NCI-H345 treated with DMSO at 0.1 percent for 48 hours (cell line): ENCODE measurements around the gene THEM4.
"Not testable (repeated sequence)": the region's sequence is repeated elsewhere in the genome, so short reads cannot be mapped to it uniquely, and the experiment has no call there.

ENCODE experiments used
- DNase-seq: peaks from one replicate; lab custom pipeline; 2025; ENCODE audit not compliant: unreplicated experiment; lab: John Stamatoyannopoulos, UW

The THEM4 gene

DNA sequence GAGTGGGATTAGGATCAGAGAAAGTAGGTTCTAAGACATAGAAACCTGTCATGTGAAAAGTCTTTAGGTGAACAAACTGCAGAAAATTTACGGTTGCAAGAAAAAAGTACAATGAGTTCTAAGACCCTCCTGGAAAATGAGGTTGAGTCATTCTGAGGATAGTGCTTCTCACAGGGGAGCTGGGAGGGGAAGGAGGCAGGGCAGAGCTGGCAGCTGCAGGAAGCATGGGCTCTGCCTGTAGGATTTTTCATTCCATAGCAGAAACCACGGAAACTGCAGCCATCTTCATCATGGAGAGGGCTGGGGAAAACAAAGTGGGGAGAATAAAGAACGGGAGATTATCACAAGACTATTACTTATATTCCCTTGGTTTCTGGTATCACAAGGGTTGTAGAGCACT is 25.8 kb upstream of the THEM4 start:
- DNase-seq = no peak

DNA sequence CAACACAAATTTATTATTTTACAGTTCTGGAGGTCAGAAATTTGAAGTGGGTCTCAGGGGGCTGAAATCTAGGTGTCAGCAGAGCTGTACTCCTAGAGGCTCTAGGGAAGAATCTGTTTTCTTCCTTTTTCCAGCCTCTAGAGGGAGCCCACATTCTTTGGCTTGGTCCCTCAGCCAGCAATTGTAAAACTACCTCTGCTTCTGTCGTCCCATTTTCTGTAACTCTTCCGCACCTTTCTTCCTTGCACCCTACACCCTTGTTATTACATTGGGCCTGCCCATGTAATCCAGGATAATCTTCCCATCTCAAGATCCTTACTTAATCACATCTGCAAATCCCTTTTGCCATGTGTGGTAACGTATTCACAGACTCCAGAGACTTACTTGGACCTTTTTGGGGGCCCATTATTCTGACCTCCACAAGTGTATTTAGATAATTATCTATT is 24.8 kb upstream of the THEM4 start:
- peak; percentile 60 for DNase-seq

DNA sequence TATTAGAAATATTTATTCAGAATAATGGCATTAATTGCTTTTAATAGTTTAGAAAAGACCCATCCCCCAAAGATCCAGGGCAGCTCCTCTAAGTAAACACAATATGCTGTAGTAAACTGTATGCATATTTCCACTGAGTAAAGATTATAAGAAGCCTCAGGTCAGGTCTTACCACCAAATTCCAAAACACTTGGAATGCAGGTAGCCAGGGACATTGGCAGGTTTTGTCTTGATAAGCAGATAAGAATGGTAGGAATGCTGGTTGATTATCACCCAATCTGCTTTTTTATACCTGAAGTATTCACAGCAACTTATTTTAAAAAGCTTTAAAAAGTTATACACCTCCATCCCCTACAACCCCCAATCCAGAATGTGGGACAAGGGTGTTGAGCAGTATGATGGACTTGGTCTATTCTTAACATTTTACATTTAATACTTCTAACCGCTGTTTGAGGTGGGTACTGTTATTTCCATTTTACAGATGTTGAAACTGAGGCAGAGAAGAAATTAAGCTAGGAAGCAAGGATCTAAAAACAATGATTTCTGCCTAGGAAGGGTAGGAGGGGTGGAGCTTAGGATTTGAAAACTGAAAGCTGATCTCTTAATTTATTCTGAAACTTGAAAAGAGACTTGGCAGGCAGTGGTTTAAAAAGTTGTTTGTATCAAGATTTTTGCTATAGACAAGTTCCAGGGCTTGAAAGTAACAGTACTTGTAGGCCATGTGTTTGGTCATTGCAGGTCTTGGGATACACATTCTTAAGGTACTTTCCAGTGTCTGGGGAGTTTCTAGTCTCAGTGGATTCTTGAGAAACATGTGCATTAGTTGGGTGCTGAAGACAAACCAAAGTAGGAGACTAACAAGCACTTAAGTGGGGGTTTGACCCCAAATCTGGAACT is 15.6 kb upstream of the THEM4 start:
- DNase-seq = no peak

DNA sequence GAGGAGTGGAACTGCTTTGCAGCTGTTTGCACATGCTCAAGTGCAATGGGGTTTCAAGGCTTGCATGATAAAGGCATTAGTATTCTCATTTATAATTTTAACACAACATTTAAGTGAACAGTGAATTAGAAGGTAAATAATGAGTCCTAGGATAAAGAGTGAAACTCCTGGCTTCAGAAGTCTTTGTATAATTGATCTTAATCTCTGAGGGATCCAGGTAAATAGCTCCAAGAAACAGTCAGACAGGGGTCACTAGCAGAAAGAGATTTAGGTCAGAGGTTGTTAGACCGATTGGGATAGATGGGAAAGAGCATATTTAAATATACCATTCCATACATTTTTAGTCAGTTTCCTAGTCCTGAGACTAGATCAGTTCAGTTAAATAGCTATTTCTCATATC is 14.1 kb upstream of the THEM4 start:
- DNase-seq = no peak

DNA sequence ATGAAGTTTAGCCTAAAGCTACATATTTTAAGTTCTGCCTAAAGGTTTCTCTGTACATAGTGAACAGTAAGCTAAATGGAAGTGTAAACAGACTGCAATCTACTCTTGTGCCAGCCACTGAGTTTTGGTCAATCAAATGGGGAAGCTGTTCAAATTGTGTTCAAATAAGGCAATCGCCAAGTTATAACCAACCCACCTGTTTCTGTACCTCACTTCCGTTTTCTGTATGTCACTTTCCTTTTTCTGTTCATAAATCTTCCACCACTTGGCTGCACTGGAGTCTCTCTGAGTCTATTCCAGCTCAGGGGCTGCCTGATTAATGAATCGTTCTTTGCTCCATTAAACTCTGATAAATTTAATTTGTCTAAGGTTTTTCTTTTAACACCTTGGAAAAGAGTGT is 10.8 kb upstream of the THEM4 start:
- DNase-seq = no peak

DNA sequence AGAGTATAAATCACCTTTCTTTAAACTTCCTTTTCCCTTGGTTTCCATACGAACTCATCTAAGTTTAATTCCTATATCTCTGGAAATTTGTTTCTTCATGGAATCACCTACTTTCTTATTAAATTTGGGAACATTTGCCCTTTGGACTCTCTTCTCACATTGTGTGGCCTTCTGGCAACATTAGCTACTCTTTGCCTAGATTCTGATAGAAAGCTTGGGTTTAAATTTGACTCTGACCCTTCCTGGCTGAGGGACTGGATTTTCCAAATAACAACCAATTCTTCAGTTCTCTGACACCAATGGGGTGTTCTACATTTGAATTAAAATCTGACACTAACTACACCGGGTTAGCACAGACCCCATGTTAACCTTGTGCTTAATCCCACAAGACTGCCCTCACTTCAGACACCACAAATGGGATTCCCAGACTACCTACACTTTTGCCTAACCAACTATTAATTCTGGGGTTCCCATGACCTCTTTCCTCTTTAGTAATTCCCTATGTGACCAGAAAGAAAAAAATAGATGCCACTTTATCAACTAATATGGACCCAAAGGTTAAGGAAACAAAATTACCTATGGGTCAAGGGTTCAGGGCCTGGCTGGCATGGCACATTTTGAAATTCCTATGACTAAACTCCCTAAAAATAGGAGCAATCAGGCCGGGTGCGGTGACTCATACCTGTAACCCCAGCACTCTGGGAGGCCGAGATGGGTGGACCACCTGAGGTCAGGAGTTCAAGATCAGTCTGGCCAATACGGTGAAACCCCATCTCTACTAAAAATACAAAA is 9.7 kb upstream of the THEM4 start:
- no peak for DNase-seq

DNA sequence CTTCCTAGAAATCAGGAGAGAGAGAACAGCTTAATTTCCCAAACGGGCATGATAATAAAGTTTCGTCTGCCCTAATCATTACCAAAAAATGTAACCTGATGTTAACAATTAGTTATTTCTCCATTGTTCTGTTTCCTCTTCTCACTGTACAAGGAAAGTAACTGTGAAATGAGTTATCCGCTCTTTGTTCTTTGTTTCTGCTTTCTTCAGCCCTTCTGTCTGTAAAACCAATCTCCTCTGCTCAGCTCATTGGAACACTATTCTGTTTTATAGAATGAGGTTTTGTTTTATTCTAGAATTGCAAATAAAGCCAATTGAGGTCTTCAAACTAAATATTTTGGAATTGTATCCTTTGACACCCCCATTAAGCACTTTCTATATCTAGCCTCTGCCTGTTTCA is 8.8 kb upstream of the THEM4 start:
- no peak for DNase-seq

DNA sequence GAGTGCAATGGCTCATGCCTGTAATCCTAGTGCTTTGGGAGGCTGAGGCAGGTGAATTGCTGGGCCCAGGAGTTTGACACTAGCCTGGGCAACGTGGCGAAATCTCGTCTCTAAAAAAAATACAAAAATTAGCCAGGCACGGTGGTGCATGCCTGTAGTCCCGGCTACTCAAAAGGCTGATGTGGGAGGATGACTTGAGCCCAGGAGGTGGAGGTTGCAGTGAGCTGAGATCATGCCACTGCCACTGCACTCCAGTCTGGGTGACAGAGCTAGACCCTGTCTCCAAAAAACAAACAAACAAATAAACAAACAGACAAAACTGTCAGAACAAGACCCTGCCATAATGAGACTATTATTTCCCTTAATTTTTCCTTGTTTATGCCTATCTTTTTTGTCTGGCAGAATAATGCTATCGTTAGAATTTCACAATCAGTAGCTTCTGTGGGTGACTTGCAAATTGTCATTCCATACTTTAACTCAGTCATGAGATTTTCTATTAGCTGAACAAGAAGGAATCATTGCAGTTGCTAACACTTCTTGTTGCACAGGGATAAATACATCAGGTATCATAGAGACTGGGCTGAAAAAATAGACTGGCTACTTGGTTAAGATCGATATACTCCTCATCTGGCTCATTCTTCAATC is 7.5 kb upstream of the THEM4 start:
- DNase-seq = no peak

DNA sequence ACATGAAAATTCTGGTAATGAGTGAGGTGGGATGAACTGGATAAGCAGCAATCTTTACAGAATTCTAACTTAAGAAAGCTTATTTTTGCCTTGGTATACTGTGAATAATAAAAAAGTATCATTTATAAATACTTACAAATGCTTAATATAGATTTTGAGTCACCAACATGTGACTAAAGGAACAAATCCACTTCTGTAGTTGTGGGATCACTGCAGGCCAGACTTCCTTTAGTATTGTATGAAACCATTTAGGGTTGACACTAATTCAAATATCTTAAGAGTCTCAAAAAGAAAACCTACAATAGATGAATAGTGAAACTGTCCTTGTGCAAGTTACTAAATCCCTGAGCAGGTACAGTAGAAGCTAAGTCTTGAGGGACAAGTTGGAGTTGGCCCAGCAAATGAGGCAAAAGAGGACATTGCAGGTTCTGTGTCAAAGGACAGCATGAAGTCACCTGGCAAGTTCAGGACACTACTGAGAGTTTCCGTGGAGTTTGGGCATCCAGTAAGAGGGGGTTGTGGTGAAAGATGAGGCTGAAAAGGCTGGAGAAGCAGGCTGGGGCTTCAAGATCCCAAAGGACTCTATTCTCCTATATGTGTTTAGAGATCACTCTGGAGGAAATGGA is 5.9 kb upstream of the THEM4 start:
- no peak for DNase-seq

DNA sequence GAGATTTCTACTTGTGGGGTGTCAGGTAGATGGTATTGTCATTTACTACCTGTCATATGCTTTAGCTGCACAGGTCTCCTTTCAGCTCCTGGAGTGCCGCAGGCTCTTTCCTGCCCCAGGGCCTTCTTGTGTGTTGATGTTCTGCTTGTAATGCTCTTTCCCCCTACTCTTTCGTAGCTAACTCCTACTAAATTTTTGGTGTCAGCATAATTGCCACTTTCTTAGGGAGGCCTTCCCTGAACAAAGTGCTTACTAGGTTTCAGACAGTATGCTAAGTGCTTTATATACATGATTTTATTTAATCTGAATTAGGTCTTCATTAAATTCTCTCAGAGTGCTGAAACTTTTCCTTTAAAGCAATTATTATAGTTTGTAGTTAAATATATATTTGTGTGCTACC is 4.8 kb upstream of the THEM4 start:
- DNase-seq = no peak

DNA sequence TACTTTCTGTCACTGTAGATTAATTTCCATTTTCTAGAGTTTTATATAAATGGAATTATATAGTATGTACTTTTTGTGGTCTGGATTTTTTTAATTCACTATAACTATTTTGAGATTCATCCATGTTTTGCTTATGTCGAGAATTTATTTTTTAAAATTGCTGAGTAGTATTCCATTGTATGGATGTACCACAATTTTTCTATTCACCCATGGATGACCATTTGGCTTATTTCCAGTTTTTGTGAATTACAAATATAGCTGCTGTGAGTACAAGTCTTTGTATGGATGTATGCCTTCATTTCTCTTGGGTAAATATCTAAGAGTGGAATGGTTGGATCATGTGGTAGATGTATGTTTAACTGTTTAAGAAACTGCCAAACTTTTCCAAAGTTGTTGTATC is 3.7 kb upstream of the THEM4 start:
- no peak for DNase-seq

DNA sequence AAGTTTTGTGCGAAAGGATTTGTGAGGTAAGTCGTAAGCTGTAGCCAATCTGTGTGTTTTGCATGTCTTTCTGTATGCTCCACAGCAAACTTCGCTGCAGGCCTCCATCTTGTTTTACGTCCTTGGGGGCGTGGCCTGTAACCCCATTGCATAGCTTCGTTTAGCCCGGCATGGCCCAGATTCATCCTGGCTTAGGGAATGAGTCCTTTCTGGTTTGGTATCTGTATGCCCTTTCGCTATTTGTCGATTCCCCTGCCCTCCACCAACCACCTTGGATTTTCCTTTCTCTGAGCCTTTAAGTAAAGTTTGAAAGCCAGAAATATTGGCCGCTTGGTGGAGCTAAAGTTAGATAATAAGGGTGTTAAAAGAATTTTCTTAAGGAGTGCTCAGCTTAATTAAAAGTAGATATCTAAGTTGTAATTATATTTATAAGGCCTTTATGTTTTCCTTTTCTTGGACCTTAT is 1.1 kb downstream of the THEM4 start:
- no peak for DNase-seq

DNA sequence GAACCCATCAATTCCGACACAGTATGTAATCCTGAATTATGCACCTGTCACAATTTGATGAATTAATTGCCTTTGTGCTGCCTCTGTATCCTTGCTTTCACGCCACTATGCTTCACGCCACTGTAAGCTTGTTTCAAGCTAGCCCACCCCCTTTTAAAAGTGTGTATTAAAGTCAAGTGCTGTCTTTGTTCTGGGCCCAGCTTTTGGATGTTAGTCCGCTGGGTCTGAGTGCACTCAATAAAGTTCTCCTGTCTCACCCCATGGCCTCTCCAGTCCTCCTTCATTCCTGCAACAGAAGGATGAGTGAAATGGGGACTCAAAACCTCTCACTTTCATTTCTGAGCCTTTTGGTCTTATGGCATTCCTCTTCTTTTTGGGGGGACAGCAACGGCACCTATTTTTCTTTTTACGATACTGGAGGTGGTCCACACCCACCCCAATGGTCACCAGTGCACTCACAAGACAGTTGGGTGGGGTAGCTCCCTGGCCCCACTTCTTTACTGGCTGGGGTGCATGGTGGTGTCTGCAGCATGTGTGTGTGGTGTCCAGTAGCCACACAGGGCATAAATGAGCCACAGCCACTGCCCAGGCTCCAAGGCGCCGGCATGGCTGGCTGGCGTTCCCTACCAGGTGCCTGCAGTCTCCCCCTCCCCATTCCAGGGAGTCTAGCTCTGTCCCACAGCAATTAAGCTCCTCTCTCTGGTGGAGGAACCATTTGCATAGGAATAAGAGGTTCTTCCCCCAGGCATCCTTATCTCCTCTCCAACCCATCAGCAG is 1.8 kb downstream of the THEM4 start:
- DNase-seq = no peak

DNA sequence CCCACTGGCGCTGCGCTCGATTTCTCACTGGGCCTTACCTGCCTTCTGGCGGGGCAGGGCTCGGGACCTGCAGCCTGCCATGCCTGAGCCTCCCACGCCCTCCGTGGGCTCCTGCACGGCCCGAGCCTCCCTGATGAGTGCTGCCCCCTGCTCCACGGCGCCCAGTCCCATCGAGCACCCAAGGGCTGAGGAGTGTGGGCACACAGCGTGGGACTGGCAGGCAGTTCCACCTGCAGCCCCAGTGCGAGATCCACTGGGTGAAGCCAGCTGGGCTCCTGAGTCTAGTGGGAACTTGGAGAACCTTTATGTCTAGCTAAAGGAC is 3.0 kb downstream of the THEM4 start:
- DNase-seq = not testable (repeated sequence)

DNA sequence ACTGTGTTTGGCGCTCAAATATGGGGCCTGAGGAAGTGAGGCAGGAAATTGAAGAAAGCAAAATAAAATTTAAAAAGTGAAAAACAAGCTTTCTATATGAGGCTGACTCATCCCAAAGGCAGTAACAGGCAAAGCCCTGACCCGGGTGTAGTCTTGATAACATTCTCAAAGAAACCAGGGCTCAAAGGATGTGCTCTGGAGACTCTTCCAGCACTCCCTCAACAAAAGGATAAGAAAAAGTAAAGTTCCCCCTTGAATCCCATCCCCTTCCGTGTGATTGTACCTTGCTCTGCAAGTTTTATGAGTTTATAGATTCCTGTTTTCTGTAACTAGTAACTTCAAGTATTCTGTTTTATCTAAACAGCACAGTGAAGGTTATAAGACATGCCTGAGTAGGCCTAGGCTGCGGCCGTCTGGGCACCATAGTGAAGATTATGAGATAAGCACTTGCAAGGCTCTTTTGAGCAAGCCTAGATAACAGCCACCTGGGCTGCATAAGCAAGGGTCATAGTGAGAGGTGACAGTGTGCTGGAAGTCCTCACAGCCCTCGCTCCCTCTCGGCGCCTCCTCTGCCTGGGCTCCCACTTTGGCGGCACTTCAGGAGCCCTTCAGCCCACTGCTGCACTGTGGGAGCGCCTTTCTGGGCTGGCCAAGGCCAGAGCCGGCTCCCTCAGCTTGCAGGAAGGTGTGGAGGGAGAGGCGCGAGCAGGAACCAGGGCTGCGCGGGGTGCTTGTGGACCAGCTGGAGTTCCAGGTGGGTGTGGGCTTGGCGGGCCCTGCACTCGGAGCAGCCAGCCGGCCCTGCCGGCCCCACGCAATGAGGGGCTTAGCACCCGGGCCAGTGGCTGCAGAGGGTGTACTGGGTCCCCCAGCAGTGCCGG is 3.6 kb downstream of the THEM4 start:
- DNase-seq = not testable (repeated sequence)

DNA sequence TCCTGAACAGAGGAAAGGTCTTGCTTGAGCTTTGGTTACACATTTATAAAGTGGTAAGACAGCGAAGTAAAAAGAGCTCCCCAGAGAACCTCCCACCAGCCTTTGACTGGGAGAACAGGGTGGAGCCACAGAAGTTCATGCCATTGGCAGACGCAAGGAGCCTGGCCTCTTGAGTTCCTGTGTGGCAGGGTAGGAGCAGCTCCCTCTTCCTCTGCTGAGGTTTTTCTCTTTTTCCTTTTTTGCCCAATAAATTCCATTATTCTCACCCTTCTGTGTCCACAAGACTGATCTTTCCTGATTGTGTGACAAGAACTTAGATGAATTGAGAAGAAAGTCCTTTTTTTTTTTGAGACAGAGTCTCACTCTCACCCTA is 4.3 kb downstream of the THEM4 start:
- no peak for DNase-seq

DNA sequence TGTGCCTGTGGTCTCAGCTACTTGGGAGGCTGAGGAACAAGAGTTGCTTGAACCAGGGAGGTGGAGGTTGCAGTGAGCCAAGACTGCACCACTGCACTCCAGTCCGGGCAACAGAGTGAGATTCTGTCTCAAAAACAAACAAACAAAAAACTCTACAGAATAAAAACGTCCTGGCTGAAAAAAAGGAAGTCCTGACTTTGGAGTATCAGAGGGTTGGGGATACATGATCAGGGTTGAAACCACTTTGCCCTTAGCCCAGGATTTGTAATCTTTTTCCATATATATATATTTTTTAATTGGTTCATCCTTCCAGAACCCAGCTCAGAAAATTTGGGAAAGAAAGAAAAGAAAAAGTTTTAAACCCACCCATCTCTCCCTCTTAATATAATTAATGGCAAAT is 6.5 kb downstream of the THEM4 start:
- DNase-seq = no peak

DNA sequence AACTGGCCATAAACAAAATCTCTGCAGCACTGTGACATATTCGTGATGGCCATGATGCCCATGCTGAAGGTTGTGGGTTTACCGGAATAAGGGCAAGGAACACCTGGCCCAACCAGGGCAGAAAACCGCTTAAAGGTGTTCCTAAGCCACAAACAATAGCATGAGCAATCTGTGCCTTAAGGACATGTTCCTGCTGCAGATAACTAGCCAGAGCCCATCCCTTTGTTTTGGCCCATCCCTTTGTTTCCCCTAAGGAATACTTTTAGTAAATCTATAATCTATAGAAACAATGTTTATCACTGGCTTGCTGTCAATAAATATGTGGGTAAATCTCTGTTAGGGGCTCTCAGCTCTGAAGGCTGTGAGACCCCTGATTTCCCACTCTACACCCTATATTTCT is 8.5 kb downstream of the THEM4 start:
- not testable (repeated sequence) for DNase-seq

DNA sequence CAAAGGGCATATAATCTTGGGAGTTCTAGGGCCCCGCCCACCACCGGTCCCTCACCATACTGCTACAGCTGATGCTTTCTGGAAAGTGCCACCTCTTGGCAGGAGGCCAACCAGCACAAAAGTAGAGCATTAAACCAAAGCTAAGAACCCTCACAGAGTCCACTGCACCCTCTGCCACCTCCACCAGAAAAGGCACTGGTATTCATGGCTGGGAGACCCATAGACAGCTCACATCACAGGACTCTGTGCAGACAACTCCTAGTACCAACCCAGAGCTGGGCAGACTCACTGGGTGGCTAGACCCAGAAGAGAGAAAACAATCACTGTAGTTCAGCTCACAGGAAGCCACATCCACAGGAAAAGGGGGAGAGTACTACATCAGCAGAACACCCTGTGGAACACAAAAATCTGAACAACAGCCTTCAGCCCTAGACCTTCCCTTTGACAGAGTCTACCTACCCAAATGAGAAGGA is 10.8 kb downstream of the THEM4 start:
- no peak for DNase-seq
